ENCODE results near the gene MFAP2. TPM values are rescaled to one million over a fixed set of nuclear protein-coding genes. Genes with fewer than 3 reads are reported as not detected.

The MFAP2 gene
- total and polyA plus RNA-seq, 2 of the 8 experiments (the other 6 are each of a cell fraction or from before 2014, with no cell fraction given) = 172 to 326 TPM

DNA sequence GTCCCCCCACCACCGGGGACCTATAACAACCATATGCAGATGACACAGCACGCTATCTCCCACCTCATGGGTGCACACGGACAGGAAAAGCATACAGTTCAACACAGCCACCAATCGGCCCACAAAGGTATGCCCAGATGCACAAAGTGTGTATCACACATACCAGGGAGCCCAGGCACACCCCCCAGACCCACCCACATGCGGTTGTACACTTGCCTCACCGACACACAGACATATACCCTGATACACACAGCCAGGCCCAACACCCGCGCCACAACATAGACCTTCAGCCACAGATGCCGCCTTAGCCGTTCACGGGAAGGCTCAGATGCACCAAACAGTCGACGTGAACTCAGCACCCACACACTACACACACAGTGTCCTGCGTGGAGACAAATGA is 53.2 kb downstream of the MFAP2 start (continued):
- TF ChIP-seq CTBP2 (IDR thresholded peaks at IDR 0.05; ENCODE audit: borderline replicate concordance, insufficient read depth, insufficient read length, low read length) = no peak
- no peak for TF ChIP-seq ASH2L (IDR thresholded peaks at IDR 0.05; ENCODE audit: low read length)
- TF ChIP-seq BCL11A (IDR thresholded peaks at IDR 0.05; ENCODE audit: low read depth in 2 of 2, low read length in 2 of 2) = no peak
